Endothelial cell of umbilical vein (primary cell): ENCODE data around the gene LLCFC1. TPM values are rescaled to one million over a fixed set of nuclear protein-coding genes. Genes with fewer than 3 reads are reported as not detected.

Experiments used
- BruUV-seq: library from RNA; stranded (reverse); fragments of 400-500 nt; replicated peaks from 2 replicates; lab custom pipeline; 2021; lab: Mats Ljungman, UMichigan
- CTCF ChIA-PET: fragments of 300-600, 350-600 bp; sonication (Branson Sonifier 250); formaldehyde crosslinking; loops from one replicate; lab custom pipeline; 2021; ENCODE audit warnings: antibody characterized with exemption, inconsistent platforms; lab: Charles Lee
- POLR2A ChIA-PET: fragments of 300-600, 350-600 bp; sonication (Branson Sonifier 250); formaldehyde crosslinking; loops from one replicate; lab custom pipeline; 2021; ENCODE audit warnings: antibody characterized with exemption, inconsistent platforms; lab: Charles Lee
- DNase-seq: peaks from one replicate; pipeline ENCODE4 v3.0.0-alpha.2; 2011; ENCODE audit warnings: low read depth, low spot score
- FAIRE-seq: peaks from 2 replicates; lab custom pipeline; 2011; peaks lifted over from hg19 to GRCh38; lab: Jason Lieb, UNC
- H2AFZ ChIP-seq: 2 replicates; pipeline ENCODE4 v1.6.0; 2012; ENCODE audit warnings: low read depth, low read length, control low read depth, inconsistent platforms
- H3K27ac ChIP-seq: 2 replicates; pipeline ENCODE4 v1.5.1; 2011; ENCODE audit warnings: low read depth, mild to moderate bottlenecking, control low read depth, low read length, moderate library complexity; ENCODE audit not compliant: insufficient read depth
- H3K27me3 ChIP-seq, 2 experiments: 2 replicates each; pipeline versions ENCODE4 v1.6.0 to v1.6.1; 2011; ENCODE audit warnings: low read length in 2 of 2, mixed read lengths in 1 of 2; ENCODE audit not compliant: control insufficient read depth in 2 of 2, insufficient read depth in 2 of 2
- H3K36me3 ChIP-seq, 2 experiments: 2 replicates in 1 of 2; 3 replicates in 1 of 2; pipeline ENCODE4 v1.5.1; 2011; ENCODE audit warnings: low read length in 2 of 2, mild to moderate bottlenecking in 1 of 2, moderate library complexity in 1 of 2; ENCODE audit not compliant: control insufficient read depth in 2 of 2, insufficient read depth in 2 of 2; ENCODE audit errors: extremely low read depth in 1 of 2
- H3K4me1 ChIP-seq: 3 replicates; pipeline ENCODE4 v1.5.1; 2011; ENCODE audit warnings: mild to moderate bottlenecking, low read length; ENCODE audit not compliant: control insufficient read depth, insufficient read depth; ENCODE audit errors: extremely low read depth
- H3K4me2 ChIP-seq: 2 replicates; pipeline ENCODE4 v1.6.1; 2011; ENCODE audit warnings: low read length, control low read depth, mixed read lengths; ENCODE audit not compliant: insufficient read depth
- H3K4me3 ChIP-seq, 3 experiments: fragments of 200-600 bp in 1 of 3; sonication (generic), shearing (Covaris generic) in 1 of 3; replicated peaks in 1 of 3; 2 replicates each; pipeline ENCODE4 v1.5.1; 2011 to 2016; ENCODE audit warnings: control low read depth in 3 of 3, low read length in 3 of 3, mild to moderate bottlenecking in 2 of 3, inconsistent platforms in 1 of 3, low read depth in 1 of 3, moderate library complexity in 1 of 3; ENCODE audit not compliant: insufficient read depth in 1 of 3
- H3K79me2 ChIP-seq: 2 replicates; pipeline ENCODE4 v1.6.0; 2012; ENCODE audit warnings: low read length, inconsistent platforms; ENCODE audit not compliant: control insufficient read depth, insufficient read depth
- H3K9ac ChIP-seq: replicated peaks from 2 replicates; pipeline ENCODE3; 2011; ENCODE audit warnings: low read length, control low read depth; ENCODE audit not compliant: insufficient read depth; ENCODE audit errors: extremely low read depth
- H3K9me1 ChIP-seq: replicated peaks from 3 replicates; pipeline ENCODE4 v1.6.0; 2011; ENCODE audit warnings: mild to moderate bottlenecking, low read length; ENCODE audit not compliant: control insufficient read depth, insufficient read depth; ENCODE audit errors: extremely low read depth
- H3K9me3 ChIP-seq: replicated peaks from 2 replicates; pipeline ENCODE4 v1.5.1; 2012; ENCODE audit warnings: low read length, inconsistent platforms; ENCODE audit not compliant: control insufficient read depth, insufficient read depth
- H4K20me1 ChIP-seq: replicated peaks from 2 replicates; pipeline ENCODE3; 2011; ENCODE audit warnings: mild to moderate bottlenecking, low read length; ENCODE audit not compliant: control insufficient read depth, insufficient read depth; ENCODE audit errors: extremely low read depth
- EZH2 ChIP-seq: IDR thresholded peaks from 2 replicates; pipeline ENCODE4 v1.6.1; 2012; ENCODE audit warnings: borderline replicate concordance, low read depth, mild to moderate bottlenecking, moderate library complexity, low read length, inconsistent platforms; ENCODE audit not compliant: severe bottlenecking
- FOS ChIP-seq: IDR thresholded peaks from 2 replicates; pipeline ENCODE4 v1.6.1; 2011; ENCODE audit warnings: mild to moderate bottlenecking, low read length, moderate library complexity, borderline replicate concordance; ENCODE audit not compliant: insufficient read depth
- GATA2 ChIP-seq: IDR thresholded peaks from 2 replicates; pipeline ENCODE4 v1.7.0; 2011; ENCODE audit warnings: low read depth, mild to moderate bottlenecking, moderate library complexity, mixed read lengths, low read length; ENCODE audit not compliant: insufficient read length, insufficient read depth
- JUN ChIP-seq: IDR thresholded peaks from 2 replicates; pipeline ENCODE4 v1.6.1; 2011; ENCODE audit warnings: borderline replicate concordance, low read depth; ENCODE audit not compliant: insufficient read length, insufficient read depth
- MYC ChIP-seq: IDR thresholded peaks from one replicate; pipeline ENCODE4 v1.6.1; 2011; ENCODE audit warnings: mild to moderate bottlenecking, low read depth, low read length
- POLR2A ChIP-seq: IDR thresholded peaks from 2 replicates; pipeline ENCODE4 v1.6.1; 2012; ENCODE audit warnings: low read depth, mild to moderate bottlenecking, control low read depth, low read length
- POLR2AphosphoS5 ChIP-seq: IDR thresholded peaks from 2 replicates; pipeline ENCODE4 v1.6.1; 2012; ENCODE audit warnings: low read depth, mild to moderate bottlenecking, control low read depth, low read length, moderate library complexity; ENCODE audit not compliant: insufficient read depth
- dilution Hi-C: fragments of 300-500 bp; cut with MboI; formaldehyde crosslinking; loops from one replicate; pipeline ENCODE4 v1.15.0; 2019; ENCODE audit warnings: low sequenced_read_pairs; ENCODE audit not compliant: extremely low pct_ligation_motif_present
- intact Hi-C: fragments of 100-400 bp; cut with micrococcal nuclease; formaldehyde crosslinking; loops from one replicate; pipeline ENCODE4 v1.10.0; 2022
- polyA plus RNA-seq, 4 experiments: library from polyadenylated mRNA; depleted of rRNA in 3 of 4; stranded (reverse) in 3 of 4; unstranded in 1 of 4; fragments of >200 nt; gene quantifications; 2 replicates each; pipeline versions ENCODE4 v1.2.1 to v1.2.3, GENCODE V29; 2011 to 2012; ENCODE audit warnings: missing spikeins in 1 of 4
- total RNA-seq: library from RNA; stranded (reverse); gene quantifications from 2 replicates; pipeline ENCODE4 v1.2.3, GENCODE V29; 2021
- TF ChIP-seq, protein P1 (sequence below), 2 donors: IDR thresholded peaks; 1 replicate in 1 of 2; 2 replicates in 1 of 2; pipeline ENCODE4 v1.5.1; 2011; ENCODE audit warnings: low read length in 2 of 2, mild to moderate bottlenecking in 2 of 2, moderate library complexity in 2 of 2, control low read depth in 1 of 2, inconsistent platforms in 1 of 2, low read depth in 1 of 2; ENCODE audit not compliant: insufficient read depth in 1 of 2; ENCODE audit errors: extremely low read depth in 1 of 2
- TF ChIP-seq, protein P2 (sequence below): IDR thresholded peaks from 2 replicates; pipeline ENCODE4 v1.6.1; 2011; ENCODE audit not compliant: insufficient read depth, insufficient read length

Gene LLCFC1
- total and polyA plus RNA-seq, 2 donors (not counting 3 experiments of a cell fraction or from before 2014, with no cell fraction given) = not detected

DNA sequence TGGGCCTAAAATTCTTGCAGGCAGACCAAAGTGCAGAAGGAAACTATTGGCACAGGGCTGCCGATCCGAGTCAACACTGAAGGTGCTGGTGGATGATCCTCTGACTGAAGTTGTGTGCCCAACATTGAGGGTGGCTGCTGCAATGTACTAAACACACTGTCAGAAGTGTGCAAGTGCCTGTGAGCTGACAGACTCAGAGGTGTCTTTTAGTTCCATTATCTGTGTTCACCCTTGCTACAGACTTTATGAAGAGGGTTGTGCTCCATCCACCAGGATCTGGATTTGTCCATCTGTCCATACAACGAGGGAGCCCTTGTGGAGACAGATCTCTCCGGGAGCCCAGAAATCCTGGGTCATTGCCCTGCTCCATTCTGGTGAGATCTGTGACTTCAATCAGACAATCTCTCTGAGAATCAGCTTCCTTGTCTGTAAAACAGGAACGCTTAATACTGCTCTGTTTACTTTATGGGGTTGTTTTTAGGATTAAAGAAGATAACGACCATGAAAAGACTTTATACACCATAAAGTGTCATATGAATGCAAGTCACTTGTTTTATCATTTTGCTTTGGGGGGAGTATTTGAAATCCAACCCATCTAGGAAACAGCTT is 44.2 kb upstream of the LLCFC1 start:
- no peaks in the 10 kb centered on the region for H3K9me3 ChIP-seq
- H3K4me2 ChIP-seq = no peak overlapping the region
- ChIA-PET POLR2A (no interaction called here), CTCF (interaction anchor here (1.0 to 1.4 kb wide), 4 partner anchors 9 to 320 kb away, joined by 3 to 10 read pairs (median 4); no protein-coding TSS in a partner anchor)
- no peak overlapping the region for H3K27ac ChIP-seq
- TF ChIP-seq POLR2A (no peak), EZH2 (no peak), FOS (no peak), GATA2 (no peak), MYC (no peak), POLR2AphosphoS5 (no peak), JUN (no peak)
- TF ChIP-seq, protein P1, sequence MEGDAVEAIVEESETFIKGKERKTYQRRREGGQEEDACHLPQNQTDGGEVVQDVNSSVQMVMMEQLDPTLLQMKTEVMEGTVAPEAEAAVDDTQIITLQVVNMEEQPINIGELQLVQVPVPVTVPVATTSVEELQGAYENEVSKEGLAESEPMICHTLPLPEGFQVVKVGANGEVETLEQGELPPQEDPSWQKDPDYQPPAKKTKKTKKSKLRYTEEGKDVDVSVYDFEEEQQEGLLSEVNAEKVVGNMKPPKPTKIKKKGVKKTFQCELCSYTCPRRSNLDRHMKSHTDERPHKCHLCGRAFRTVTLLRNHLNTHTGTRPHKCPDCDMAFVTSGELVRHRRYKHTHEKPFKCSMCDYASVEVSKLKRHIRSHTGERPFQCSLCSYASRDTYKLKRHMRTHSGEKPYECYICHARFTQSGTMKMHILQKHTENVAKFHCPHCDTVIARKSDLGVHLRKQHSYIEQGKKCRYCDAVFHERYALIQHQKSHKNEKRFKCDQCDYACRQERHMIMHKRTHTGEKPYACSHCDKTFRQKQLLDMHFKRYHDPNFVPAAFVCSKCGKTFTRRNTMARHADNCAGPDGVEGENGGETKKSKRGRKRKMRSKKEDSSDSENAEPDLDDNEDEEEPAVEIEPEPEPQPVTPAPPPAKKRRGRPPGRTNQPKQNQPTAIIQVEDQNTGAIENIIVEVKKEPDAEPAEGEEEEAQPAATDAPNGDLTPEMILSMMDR (IDR thresholded peaks at IDR 0.05; ENCODE audit: extremely low read depth in 1 of 2, insufficient read depth in 1 of 2, low read depth in 1 of 2, low read length in 2 of 2) = no peak
- TF ChIP-seq, protein P2, sequence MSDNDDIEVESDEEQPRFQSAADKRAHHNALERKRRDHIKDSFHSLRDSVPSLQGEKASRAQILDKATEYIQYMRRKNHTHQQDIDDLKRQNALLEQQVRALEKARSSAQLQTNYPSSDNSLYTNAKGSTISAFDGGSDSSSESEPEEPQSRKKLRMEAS = no peak
- H4K20me1 ChIP-seq = no peaks in the 10 kb centered on the region
- H3K79me2 ChIP-seq = no peaks in the 10 kb centered on the region
- H2AFZ ChIP-seq = no peak overlapping the region
- FAIRE-seq = no peak
- H3K27me3 ChIP-seq = peaks cover 0 to 2% of the 10 kb centered on the region in 2 experiments
- BruUV-seq = no TSS peak
- dilution Hi-C loops (no loop called here), intact Hi-C loops (no loop called here)
- no peak overlapping the region for H3K9ac ChIP-seq
- no peaks in the 10 kb centered on the region for H3K9me1 ChIP-seq
- H3K4me1 ChIP-seq = no peaks in the 10 kb centered on the region
- no peak overlapping the region for H3K4me3 ChIP-seq
- no peak for DNase-seq
- no peaks in the 10 kb centered on the region for H3K36me3 ChIP-seq
